SU-DHL-6 (cell line): ENCODE measurements around the gene SPZ1.

Experiments
- H2AFZ ChIP-seq: fragments of 200-600 bp; sonication (generic); 2 replicates; pipeline ENCODE4 v1.6.1; 2014; ENCODE audit warnings: low read depth, mild to moderate bottlenecking, moderate library complexity, mixed read lengths, antibody characterized with exemption, low read length; ENCODE audit not compliant: severe bottlenecking
- H3F3A ChIP-seq: fragments of 200-600 bp; shearing (Covaris generic); 2 replicates; pipeline ENCODE4 v1.6.0; 2016; ENCODE audit warnings: antibody characterized with exemption, mild to moderate bottlenecking; ENCODE audit not compliant: insufficient read depth
- H3K27ac ChIP-seq: fragments of 200-600 bp; sonication (generic); 2 replicates; pipeline ENCODE4 v1.5.1; 2016; ENCODE audit warnings: low read depth, mild to moderate bottlenecking, low read length, moderate library complexity, mixed read lengths
- H3K27me3 ChIP-seq: fragments of 200-600 bp; sonication (generic), shearing (Covaris generic); 2 replicates; pipeline ENCODE4 v1.6.0; 2014; ENCODE audit warnings: mild to moderate bottlenecking, low read length
- H3K36me3 ChIP-seq: fragments of 200-600 bp; sonication (generic); 2 replicates; pipeline ENCODE4 v1.6.1; 2014; ENCODE audit warnings: mild to moderate bottlenecking, low read length, mixed read lengths
- H3K4me2 ChIP-seq: fragments of 300-600, 200-600 bp; shearing (Covaris generic), sonication (generic); 2 replicates; pipeline ENCODE4 v1.6.0; 2014; ENCODE audit warnings: low read length, low read depth, mild to moderate bottlenecking; ENCODE audit not compliant: poor library complexity, severe bottlenecking
- H3K4me3 ChIP-seq: fragments of 200-600 bp; sonication (generic); 2 replicates; pipeline ENCODE4 v1.5.1; 2014; ENCODE audit warnings: antibody characterized with exemption, low read length, mild to moderate bottlenecking, mixed read lengths; ENCODE audit not compliant: insufficient read depth, poor library complexity, severe bottlenecking
- H3K79me2 ChIP-seq: fragments of 200-600 bp; sonication (generic); 2 replicates; pipeline ENCODE4 v1.6.1; 2014; ENCODE audit warnings: mild to moderate bottlenecking, low read length, moderate library complexity; ENCODE audit not compliant: insufficient read depth
- H3K9ac ChIP-seq: fragments of 200-600 bp; sonication (generic); 2 replicates; pipeline ENCODE4 v1.7.0; 2014; ENCODE audit warnings: mild to moderate bottlenecking, low read length
- H3K9me2 ChIP-seq: fragments of 200-600 bp; sonication (generic); replicated peaks from 2 replicates; pipeline ENCODE4 v1.6.1; 2014; ENCODE audit warnings: low read length; ENCODE audit not compliant: insufficient read depth
- H3K9me3 ChIP-seq: fragments of 200-600 bp; sonication (generic); 2 replicates; pipeline ENCODE4 v1.6.1; 2014; ENCODE audit warnings: low read length, mixed read lengths; ENCODE audit not compliant: insufficient read depth
- H4K20me1 ChIP-seq: fragments of 200-600 bp; sonication (generic); 2 replicates; pipeline ENCODE4 v1.6.1; 2014; ENCODE audit warnings: low read depth, mild to moderate bottlenecking, antibody characterized with exemption, low read length, moderate library complexity, mixed read lengths
- CTCF ChIP-seq: fragments of 200-600 bp; sonication (generic); IDR thresholded peaks from one replicate; pipeline ENCODE4 v1.5.1; 2017; ENCODE audit warnings: antibody characterized with exemption, mild to moderate bottlenecking, low read length, moderate library complexity; ENCODE audit not compliant: insufficient read depth, poor library complexity, severe bottlenecking
- EZH2phosphoT487 ChIP-seq: fragments of 200-600 bp; sonication (generic), shearing (Covaris generic); conservative IDR thresholded peaks from 2 replicates; pipeline ENCODE4 v1.6.1; 2018; ENCODE audit warnings: mild to moderate bottlenecking, antibody characterized with exemption, low read length, moderate library complexity, mixed read lengths

Gene SPZ1

GRCh38 chr5:80277191-80277590, 42.6 kb upstream of the SPZ1 start:
- Histone ChIP-seq H3K36me3 (no peaks in the 10 kb centered on the region), H4K20me1 (no peaks in the 10 kb centered on the region), H3K4me2 (no peak overlapping the region), H3K79me2 (no peaks in the 10 kb centered on the region), H3K4me3 (no peak overlapping the region), H3K27ac (no peak overlapping the region), H3K9me3 (no peaks in the 10 kb centered on the region), H3K9ac (no peak overlapping the region), H2AFZ (no peak overlapping the region), H3F3A (peaks cover 6% of the 10 kb centered on the region), H3K27me3 (no peaks in the 10 kb centered on the region), H3K9me2 (no peaks in the 10 kb centered on the region)
- no peak for TF ChIP-seq CTCF
- no peak for TF ChIP-seq EZH2phosphoT487

GRCh38 chr5:80282054-80282453, 37.7 kb upstream of the SPZ1 start:
- Histone ChIP-seq H4K20me1 (no peaks in the 10 kb centered on the region), H3K9me2 (no peaks in the 10 kb centered on the region), H3K36me3 (no peaks in the 10 kb centered on the region), H3K4me3 (no peak overlapping the region), H3K9me3 (no peaks in the 10 kb centered on the region), H3K4me2 (no peak overlapping the region), H3F3A (0 out of 2 replicates have a peak, but pooled peaks cover 3% of the 10 kb centered on the region), H3K27ac (no peak overlapping the region), H3K79me2 (no peaks in the 10 kb centered on the region), H2AFZ (peak overlapping the region; percentile 17), H3K27me3 (no peaks in the 10 kb centered on the region), H3K9ac (no peak overlapping the region)
- TF ChIP-seq EZH2phosphoT487, result no peak
- no peak for TF ChIP-seq CTCF

GRCh38 chr5:80283360-80283759, 36.4 kb upstream of the SPZ1 start:
- Histone ChIP-seq H2AFZ (no peak overlapping the region), H3F3A (0 out of 2 replicates have a peak, but pooled peaks cover 3% of the 10 kb centered on the region), H3K27me3 (no peaks in the 10 kb centered on the region), H3K27ac (no peak overlapping the region), H3K4me3 (no peak overlapping the region), H3K9me3 (no peaks in the 10 kb centered on the region), H3K9me2 (no peaks in the 10 kb centered on the region), H3K9ac (no peak overlapping the region), H4K20me1 (no peaks in the 10 kb centered on the region), H3K4me2 (no peak overlapping the region), H3K79me2 (no peaks in the 10 kb centered on the region), H3K36me3 (no peaks in the 10 kb centered on the region)
- TF ChIP-seq CTCF (no peak), EZH2phosphoT487 (no peak)
